Measurements from ENCODE around the gene RHBDD1. TPM values are rescaled to one million over a fixed set of nuclear protein-coding genes. Genes with fewer than 3 reads are reported as not detected.

RHBDD1 gene
- total RNA-seq, 1 donor from 2014 or later: 34.3 TPM

GRCh38 chr2:226835420-226835795, 446 bp upstream of the RHBDD1 start:
- TF ChIP-seq CTCF (conservative IDR thresholded peaks at IDR 0.05): no peak
- peaks cover 6% of the 10 kb centered on the region for H3K36me3 Mint-ChIP-seq (ENCODE audit: low read depth)
- peaks cover 31% of the 10 kb centered on the region for H3K4me1 Mint-ChIP-seq
- no peaks in the 10 kb centered on the region for H3K9me3 Mint-ChIP-seq
- peak overlapping the region; percentile 57 for H3K27ac Mint-ChIP-seq (ENCODE audit: unreplicated experiment)
- H3K27me3 Mint-ChIP-seq (ENCODE audit: low read depth): no peaks in the 10 kb centered on the region
- peak overlapping the region; percentile 91 for H3K4me3 Mint-ChIP-seq
- DNase-seq (ENCODE audit: low read depth, low spot score): no peak

- H3K9me3 Mint-ChIP-seq: no peaks in the 10 kb centered on the region
- peaks cover 8% of the 10 kb centered on the region for H3K36me3 Mint-ChIP-seq (ENCODE audit: low read depth)
- H3K27ac Mint-ChIP-seq (ENCODE audit: unreplicated experiment): peak overlapping the region; percentile 95
- H3K4me1 Mint-ChIP-seq: peaks cover 32% of the 10 kb centered on the region
- DNase-seq (ENCODE audit: low read depth, low spot score): no peak
- H3K4me3 Mint-ChIP-seq: peak overlapping the region; percentile 91
- no peak for TF ChIP-seq CTCF (conservative IDR thresholded peaks at IDR 0.05)
- no peaks in the 10 kb centered on the region for H3K27me3 Mint-ChIP-seq (ENCODE audit: low read depth)
Observed at GRCh38 chr2:226836548-226836885, 663 bp downstream of the RHBDD1 start.

- Mint-ChIP-seq H3K27me3 (ENCODE audit: low read depth) (no peaks in the 10 kb centered on the region), H3K36me3 (ENCODE audit: low read depth) (peaks cover 15% of the 10 kb centered on the region), H3K4me1 (peaks cover 32% of the 10 kb centered on the region), H3K27ac (ENCODE audit: unreplicated experiment) (no peak overlapping the region), H3K4me3 (peak overlapping the region; percentile 91), H3K9me3 (peaks cover 4% of the 10 kb centered on the region)
- no peak for DNase-seq (ENCODE audit: low read depth, low spot score)
- no peak for TF ChIP-seq CTCF (conservative IDR thresholded peaks at IDR 0.05)
Observed at GRCh38 chr2:226837334-226837733, 1.5 kb downstream of the RHBDD1 start.

- no peak overlapping the region for H3K27ac Mint-ChIP-seq (ENCODE audit: unreplicated experiment)
- H3K27me3 Mint-ChIP-seq (ENCODE audit: low read depth): no peaks in the 10 kb centered on the region
- H3K9me3 Mint-ChIP-seq: peaks cover 4% of the 10 kb centered on the region
- TF ChIP-seq CTCF (conservative IDR thresholded peaks at IDR 0.05): no peak
- peaks cover 22% of the 10 kb centered on the region for H3K36me3 Mint-ChIP-seq (ENCODE audit: low read depth)
- peak overlapping the region; percentile 91 for H3K4me3 Mint-ChIP-seq
- peaks cover 32% of the 10 kb centered on the region for H3K4me1 Mint-ChIP-seq
- no peak for DNase-seq (ENCODE audit: low read depth, low spot score)
Observed at GRCh38 chr2:226837787-226838603, 2.1 kb downstream of the RHBDD1 start.

- peaks cover 32% of the 10 kb centered on the region for H3K4me1 Mint-ChIP-seq
- no peak for DNase-seq (ENCODE audit: low read depth, low spot score)
- H3K9me3 Mint-ChIP-seq: peaks cover 4% of the 10 kb centered on the region
- no peak for TF ChIP-seq CTCF (conservative IDR thresholded peaks at IDR 0.05)
- H3K27me3 Mint-ChIP-seq (ENCODE audit: low read depth): no peaks in the 10 kb centered on the region
- H3K36me3 Mint-ChIP-seq (ENCODE audit: low read depth): peaks cover 29% of the 10 kb centered on the region
- no peak overlapping the region for H3K4me3 Mint-ChIP-seq
- no peak overlapping the region for H3K27ac Mint-ChIP-seq (ENCODE audit: unreplicated experiment)
Observed at GRCh38 chr2:226838722-226839121, 2.9 kb downstream of the RHBDD1 start.
